Measurements from ENCODE around the gene C3orf85. TPM values are rescaled to one million over a fixed set of nuclear protein-coding genes. Genes with fewer than 3 reads are reported as not detected.

Gene C3orf85
- total RNA-seq, 2 experiments from 2014 or later, result not detected

DNA sequence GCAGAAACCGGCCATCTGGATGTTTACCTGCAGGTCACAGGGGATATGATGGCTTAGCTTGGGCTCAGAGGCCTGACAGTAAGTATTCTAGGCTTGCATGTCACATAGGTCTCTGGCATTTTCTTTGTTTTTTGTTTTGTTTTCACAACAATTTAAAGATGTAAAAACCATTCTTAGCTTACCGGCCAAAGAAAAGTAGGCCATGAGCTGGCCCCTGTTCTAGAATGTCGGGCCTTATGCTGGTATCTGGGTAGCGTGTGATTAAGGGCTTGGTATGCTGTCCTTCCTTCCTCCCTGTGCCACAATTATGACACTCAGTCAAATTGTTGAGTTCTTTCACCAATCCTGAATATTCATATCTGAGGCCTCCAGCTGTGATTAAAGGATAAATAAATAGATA is 40.2 kb downstream of the C3orf85 start:
- no peak overlapping the region for H3K27ac Mint-ChIP-seq
- H3K9me3 Mint-ChIP-seq, result no peaks in the 10 kb centered on the region

DNA sequence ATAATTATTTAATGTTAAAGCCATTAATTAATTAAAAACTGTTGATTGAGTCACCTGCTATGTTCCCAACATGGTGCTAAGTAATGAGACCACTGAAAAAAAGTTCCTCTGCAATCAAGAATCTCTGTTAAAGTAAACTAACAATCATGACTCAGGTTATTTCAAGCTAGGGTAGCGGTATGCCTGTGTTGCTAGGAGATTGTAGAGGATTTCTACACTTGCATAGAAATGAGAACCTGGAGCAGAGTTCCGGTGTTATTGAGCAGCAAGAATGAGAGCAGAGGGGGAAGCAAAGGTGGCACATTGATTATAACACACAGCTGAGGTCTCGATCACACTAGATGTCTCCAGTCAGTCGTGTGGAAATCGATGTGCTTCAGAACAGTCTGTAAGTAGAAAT is 41.4 kb downstream of the C3orf85 start:
- CTCF ChIA-PET, result no interaction called here
- no peaks in the 10 kb centered on the region for H3K4me1 Mint-ChIP-seq (ENCODE audit: low read depth)
- POLR2A ChIA-PET, result no interaction called here
- H3K27ac Mint-ChIP-seq, result no peak overlapping the region
- H3K9me3 Mint-ChIP-seq, result no peaks in the 10 kb centered on the region
- DNase-seq, result no peak
- H3K4me3 Mint-ChIP-seq, result no peak overlapping the region
- ATAC-seq, result no peak
- intact Hi-C loops (cut with micrococcal nuclease), result no loop called here
- no peaks in the 10 kb centered on the region for H3K36me3 Mint-ChIP-seq (ENCODE audit: low read depth)
- no peak for TF ChIP-seq CTCF (IDR thresholded peaks at IDR 0.05)
- H3K27me3 Mint-ChIP-seq, result peaks cover 4% of the 10 kb centered on the region

More for the DNA sequence above, 40.2 kb downstream of the C3orf85 start:
- Mint-ChIP-seq H3K4me3 (no peak overlapping the region), H3K4me1 (ENCODE audit: low read depth) (no peaks in the 10 kb centered on the region), H3K36me3 (ENCODE audit: low read depth) (no peaks in the 10 kb centered on the region), H3K27me3 (no peaks in the 10 kb centered on the region)
- ChIA-PET CTCF (no interaction called here), POLR2A (no interaction called here)
- DNase-seq (no peak), ATAC-seq (no peak)
- intact Hi-C loops (cut with micrococcal nuclease), result no loop called here
- no peak for TF ChIP-seq CTCF (IDR thresholded peaks at IDR 0.05)

- no peak for TF ChIP-seq CTCF (IDR thresholded peaks at IDR 0.05)
- CTCF ChIA-PET, result no interaction called here
- no peak overlapping the region for H3K27ac Mint-ChIP-seq
Measured at GRCh38 chr3:109178708-109179107, 42.2 kb downstream of the C3orf85 start.

DNA sequence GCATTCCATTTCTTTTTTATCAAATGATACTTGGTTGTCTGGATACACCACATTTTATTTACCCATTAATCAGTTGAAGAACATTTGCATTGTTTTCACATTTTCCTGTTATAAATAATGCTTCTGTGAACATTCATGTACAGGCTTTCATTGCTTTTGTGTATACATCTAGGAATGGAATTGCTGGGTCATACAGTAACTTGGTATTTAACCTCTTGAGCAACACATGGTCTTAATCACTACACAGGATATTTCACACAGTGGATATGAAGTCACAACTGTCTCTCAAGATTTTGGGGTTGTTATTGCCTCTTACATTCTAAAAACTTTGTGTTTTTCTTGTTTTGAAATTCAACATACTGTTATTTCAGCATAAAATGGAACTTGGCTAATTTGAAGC is 48.2 kb downstream of the C3orf85 start:
- Mint-ChIP-seq H3K9me3 (no peaks in the 10 kb centered on the region), H3K27ac (no peak overlapping the region), H3K4me1 (ENCODE audit: low read depth) (no peaks in the 10 kb centered on the region), H3K4me3 (no peak overlapping the region), H3K36me3 (ENCODE audit: low read depth) (no peaks in the 10 kb centered on the region), H3K27me3 (peaks cover 4% of the 10 kb centered on the region)
- intact Hi-C loops (cut with micrococcal nuclease), result no loop called here
- ATAC-seq (no peak), DNase-seq (no peak)
- POLR2A ChIA-PET, result no interaction called here
- CTCF ChIA-PET, result no interaction called here
- no peak for TF ChIP-seq CTCF (IDR thresholded peaks at IDR 0.05)

More at GRCh38 chr3:109178708-109179107, 42.2 kb downstream of the C3orf85 start:
- no peaks in the 10 kb centered on the region for H3K9me3 Mint-ChIP-seq
- intact Hi-C loops (cut with micrococcal nuclease), result no loop called here
- no peak overlapping the region for H3K4me3 Mint-ChIP-seq
- no peaks in the 10 kb centered on the region for H3K36me3 Mint-ChIP-seq (ENCODE audit: low read depth)
- POLR2A ChIA-PET, result no interaction called here
- H3K27me3 Mint-ChIP-seq, result peaks cover 4% of the 10 kb centered on the region
- DNase-seq (no peak), ATAC-seq (no peak)
- H3K4me1 Mint-ChIP-seq (ENCODE audit: low read depth), result no peaks in the 10 kb centered on the region

DNA sequence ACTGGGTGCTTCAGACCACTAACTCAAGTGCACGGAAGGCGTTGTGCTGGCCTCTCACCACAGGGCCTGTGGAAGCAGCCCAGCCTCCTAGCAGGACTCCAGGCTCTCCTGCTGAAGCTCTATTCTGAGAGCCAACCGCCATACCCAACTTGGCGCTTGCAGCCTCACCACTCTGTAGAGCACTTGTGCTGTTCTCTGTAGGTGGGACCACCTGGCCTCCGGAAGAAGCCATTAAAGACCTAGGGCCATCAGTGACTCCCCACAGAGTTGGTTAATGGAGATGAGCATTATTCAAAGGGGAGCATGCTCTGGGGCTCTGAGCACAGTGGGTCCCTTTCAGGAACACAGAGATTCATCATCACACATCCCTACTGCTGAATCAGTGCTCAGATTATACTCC is 50.9 kb downstream of the C3orf85 start:
- CTCF ChIA-PET, result no interaction called here
- DNase-seq (no peak), ATAC-seq (no peak)
- Mint-ChIP-seq H3K4me1 (ENCODE audit: low read depth) (no peaks in the 10 kb centered on the region), H3K27me3 (peaks cover 3% of the 10 kb centered on the region), H3K36me3 (ENCODE audit: low read depth) (no peaks in the 10 kb centered on the region), H3K4me3 (no peak overlapping the region), H3K27ac (no peak overlapping the region), H3K9me3 (no peaks in the 10 kb centered on the region)
- intact Hi-C loops (cut with micrococcal nuclease), result no loop called here
- no peak for TF ChIP-seq CTCF (IDR thresholded peaks at IDR 0.05)
- POLR2A ChIA-PET, result no interaction called here
